Uterus (tissue), 4 donors: Measurements from ENCODE around the gene TSPAN5. TPM values are rescaled to one million over a fixed set of nuclear protein-coding genes. Genes with fewer than 3 reads are reported as not detected.

Experiments
- DNase-seq, 2 donors: peaks; one replicate each; pipeline ENCODE4 v3.0.0-alpha.2; 2019 to 2020
- H3K27ac ChIP-seq, 2 donors: fragments of 200-600 bp; sonication (generic); 1 replicate in 1 of 2; 2 replicates in 1 of 2; pipeline ENCODE4 v1.5.1; 2016 to 2018
- H3K27me3 ChIP-seq, 2 donors: fragments of 200-600 bp; sonication (generic); one replicate each; pipeline ENCODE4 v1.5.1; 2018 to 2019; ENCODE audit warnings: control low read depth in 1 of 2
- H3K36me3 ChIP-seq, 2 donors: fragments of 200-600 bp; sonication (generic); one replicate each; pipeline ENCODE4 v1.5.1; 2019; ENCODE audit warnings: control low read depth in 1 of 2
- H3K4me1 ChIP-seq, 2 donors: fragments of 200-600 bp; sonication (generic); one replicate each; pipeline ENCODE4 v1.5.1; 2018 to 2019; ENCODE audit warnings: control low read depth in 1 of 2
- H3K4me3 ChIP-seq, 2 donors: fragments of 200-600 bp; sonication (generic); 1 replicate in 1 of 2; 2 replicates in 1 of 2; pipeline ENCODE4 v1.5.1; 2018 to 2019; ENCODE audit warnings: mild to moderate bottlenecking in 1 of 2
- H3K9me3 ChIP-seq, 2 donors: fragments of 200-600 bp; sonication (generic); one replicate each; pipeline ENCODE4 v1.5.1; 2019; ENCODE audit warnings: control low read depth in 1 of 2
- CTCF ChIP-seq, 4 experiments: fragments of 200-600 bp in 2 of 4; fragments of 450-650 bp in 2 of 4; sonication (generic) in 2 of 4; IDR thresholded peaks; one replicate each; pipeline ENCODE4 v1.5.1; 2016 to 2019; ENCODE audit warnings: antibody characterized with exemption in 4 of 4, mild to moderate bottlenecking in 2 of 4, moderate library complexity in 1 of 4
- POLR2A ChIP-seq, 2 donors: fragments of 450-650 bp; IDR thresholded peaks; one replicate each; pipeline ENCODE4 v1.6.1; 2016; ENCODE audit warnings: antibody characterized with exemption in 2 of 2, mild to moderate bottlenecking in 1 of 2, moderate library complexity in 1 of 2
- intact Hi-C: fragments of 100-400 bp; cut with DNase I; formaldehyde crosslinking; loops from one replicate; pipeline ENCODE4 v1.15.1; 2023; ENCODE audit warnings: low total_unique reads
- total RNA-seq, 4 donors: library from RNA; depleted of rRNA in 3 of 4; stranded (reverse); fragments of >200 nt in 3 of 4; gene quantifications; one replicate each; pipeline versions ENCODE4 v1.1.0 to v1.2.4, GENCODE V29; 2014 to 2023
- donor health status: DM: yes; HTN: yes; CAD: no.

Gene TSPAN5
- total RNA-seq, 4 donors from 2014 or later: 15.9 to 45.3 (median 30.3) TPM

- H3K27ac ChIP-seq: peak overlapping the region; percentile 92 to 94
Observed at GRCh38 chr4:98659741-98660462, 1.5 kb upstream of the TSPAN5 start.

DNA sequence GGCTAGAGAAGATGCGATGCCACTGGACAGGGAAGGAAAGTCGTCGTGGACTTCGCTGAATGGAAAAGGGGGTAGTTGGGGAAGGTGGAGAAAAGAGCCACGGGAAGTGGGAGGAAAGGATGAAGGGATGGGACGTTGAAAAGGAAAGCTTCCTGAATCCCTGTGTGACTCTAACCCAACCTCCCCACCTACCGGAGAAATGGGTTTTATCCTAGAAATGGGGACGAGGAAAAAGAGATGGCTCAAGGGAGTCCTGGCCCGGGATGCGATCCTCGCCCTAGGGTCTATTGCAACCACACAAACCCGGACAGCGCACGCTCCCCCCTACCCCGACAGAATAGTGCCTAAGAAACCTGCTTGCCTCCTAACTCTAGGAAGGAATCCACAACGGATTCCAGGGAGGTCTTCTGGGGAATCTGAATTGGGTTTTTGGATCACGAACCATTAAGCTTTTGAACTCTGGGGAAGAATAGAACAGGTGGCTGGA, 738 bp upstream of the TSPAN5 start:
- H3K36me3 ChIP-seq: no peaks in the 10 kb centered on the region
- H3K4me3 ChIP-seq: peak overlapping the region; percentile 65 to 90
- peak overlapping the region; percentile 92 to 94 for H3K27ac ChIP-seq
- H3K27me3 ChIP-seq: no peaks in the 10 kb centered on the region
- H3K4me1 ChIP-seq: no peaks in the 10 kb centered on the region
- no peak for DNase-seq
- TF ChIP-seq POLR2A (IDR thresholded peaks at IDR 0.05): no peak
- peak in 2 of 4 experiments; percentile 4 to 9 for TF ChIP-seq CTCF (IDR thresholded peaks at IDR 0.05)
- H3K9me3 ChIP-seq: no peaks in the 10 kb centered on the region
- intact Hi-C loops: no loop called here

More at GRCh38 chr4:98659741-98660462, 1.5 kb upstream of the TSPAN5 start:
- Histone ChIP-seq H3K4me1 (no peaks in the 10 kb centered on the region), H3K4me3 (no peak overlapping the region), H3K27me3 (no peaks in the 10 kb centered on the region), H3K9me3 (no peaks in the 10 kb centered on the region), H3K36me3 (no peaks in the 10 kb centered on the region)
- no peak for DNase-seq
- TF ChIP-seq CTCF (IDR thresholded peaks at IDR 0.05) (no peak), POLR2A (IDR thresholded peaks at IDR 0.05) (no peak)
- intact Hi-C loops: no loop called here

DNA sequence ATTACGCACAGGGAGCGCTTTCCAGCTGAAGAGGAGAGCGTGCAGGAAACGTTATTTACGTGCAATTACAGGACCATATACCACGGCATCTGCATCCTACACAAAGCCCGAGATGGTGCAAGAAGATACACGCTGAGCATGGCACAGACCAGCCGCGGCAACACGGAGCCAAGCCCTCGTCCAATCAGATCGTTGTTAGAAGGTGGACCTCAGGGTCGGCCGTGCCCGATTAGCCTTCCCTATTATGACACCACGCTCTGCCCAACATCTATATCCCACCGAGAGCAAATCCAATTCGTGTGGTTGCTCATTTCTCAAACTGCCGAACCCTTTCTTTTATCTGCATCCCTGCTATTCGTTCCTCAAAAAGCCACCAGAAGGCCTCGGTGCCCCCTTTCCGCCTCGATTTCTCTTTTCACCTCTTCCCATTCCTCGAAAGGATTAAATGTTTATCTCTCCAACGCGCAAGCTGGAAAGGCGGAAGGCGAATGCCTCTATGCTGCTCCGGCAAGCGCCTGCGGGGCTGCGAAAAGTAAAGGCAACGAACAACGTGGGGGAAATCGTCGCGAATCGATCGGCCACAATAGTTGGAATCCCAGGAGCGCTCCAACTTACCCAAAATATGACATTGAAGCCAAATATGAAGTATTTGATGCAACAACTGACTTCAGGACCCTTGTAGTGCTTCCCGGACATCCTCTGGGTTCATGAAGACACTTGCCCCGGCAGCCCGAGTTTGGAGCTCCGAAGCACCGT, 702 bp downstream of the TSPAN5 start:
- H3K27ac ChIP-seq: peak overlapping the region; percentile 92 to 94
- TF ChIP-seq POLR2A (IDR thresholded peaks at IDR 0.05) (no peak), CTCF (IDR thresholded peaks at IDR 0.05) (no peak)

GRCh38 chr4:98656886-98657285, 1.5 kb downstream of the TSPAN5 start:
- Histone ChIP-seq H3K36me3 (no peaks in the 10 kb centered on the region), H3K27ac (peak overlapping the region; percentile 92 to 94), H3K9me3 (no peaks in the 10 kb centered on the region), H3K27me3 (no peaks in the 10 kb centered on the region), H3K4me1 (no peaks in the 10 kb centered on the region), H3K4me3 (peak overlapping the region; percentile 65 to 90)
- intact Hi-C loops: no loop called here
- TF ChIP-seq CTCF (IDR thresholded peaks at IDR 0.05) (no peak), POLR2A (IDR thresholded peaks at IDR 0.05) (no peak)
- no peak for DNase-seq

More for the DNA sequence above, 702 bp downstream of the TSPAN5 start:
- DNase-seq: peak; percentile 27 to 41
- no peaks in the 10 kb centered on the region for H3K36me3 ChIP-seq
- intact Hi-C loops: no loop called here
- H3K9me3 ChIP-seq: no peaks in the 10 kb centered on the region
- no peaks in the 10 kb centered on the region for H3K4me1 ChIP-seq
- peak overlapping the region; percentile 65 to 90 for H3K4me3 ChIP-seq
- no peaks in the 10 kb centered on the region for H3K27me3 ChIP-seq

DNA sequence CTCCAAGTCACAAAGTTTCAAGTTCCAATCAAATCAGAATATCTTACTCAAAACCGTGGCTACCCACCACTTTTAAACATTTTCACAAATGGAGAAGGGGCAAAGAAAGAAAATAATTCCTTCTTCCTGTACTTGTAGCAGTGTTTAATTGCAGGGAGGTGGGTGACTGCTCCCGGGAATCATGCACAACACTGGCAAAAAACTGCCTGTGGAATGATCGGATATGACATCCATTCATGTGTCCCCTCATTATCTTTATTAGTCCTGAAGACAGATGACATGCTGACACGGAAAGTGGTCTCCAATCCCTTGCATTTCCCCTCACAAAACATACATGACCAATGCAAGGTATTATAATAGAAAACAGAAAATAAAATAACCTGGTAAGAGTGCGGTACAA, 2.0 kb downstream of the TSPAN5 start:
- Histone ChIP-seq H3K36me3 (no peaks in the 10 kb centered on the region), H3K9me3 (no peaks in the 10 kb centered on the region), H3K27me3 (no peaks in the 10 kb centered on the region), H3K4me3 (peak overlapping the region; percentile 65 to 90), H3K27ac (peak overlapping the region in 1 of 2 donors; percentile 94), H3K4me1 (no peaks in the 10 kb centered on the region)
- intact Hi-C loops: no loop called here
- no peak for DNase-seq
- TF ChIP-seq CTCF (IDR thresholded peaks at IDR 0.05) (no peak), POLR2A (IDR thresholded peaks at IDR 0.05) (no peak)
